Adrenal gland (tissue), 5 donors: Measurements from ENCODE around the gene SHCBP1.

Experiments used
- POLR2A ChIP-seq, 2 donors: fragments of 450-650 bp; IDR thresholded peaks; one replicate each; pipeline ENCODE4 v1.6.1; 2017; ENCODE audit warnings: antibody characterized with exemption in 2 of 2, mild to moderate bottlenecking in 2 of 2, moderate library complexity in 1 of 2
- TF ChIP-seq, protein P1 (sequence below), 6 experiments: fragments of 450-650 bp in 4 of 6; fragments of 200-600 bp in 2 of 6; sonication (generic) in 1 of 6; IDR thresholded peaks; 1 replicate in 5 of 6; 2 replicates in 1 of 6; pipeline versions ENCODE4 v1.5.1 to v1.8.0; 2016 to 2021; ENCODE audit warnings: antibody characterized with exemption in 6 of 6, mild to moderate bottlenecking in 2 of 6, moderate library complexity in 1 of 6
- donor health status: DM: no; HTN: no; CAD: no.

DNA sequence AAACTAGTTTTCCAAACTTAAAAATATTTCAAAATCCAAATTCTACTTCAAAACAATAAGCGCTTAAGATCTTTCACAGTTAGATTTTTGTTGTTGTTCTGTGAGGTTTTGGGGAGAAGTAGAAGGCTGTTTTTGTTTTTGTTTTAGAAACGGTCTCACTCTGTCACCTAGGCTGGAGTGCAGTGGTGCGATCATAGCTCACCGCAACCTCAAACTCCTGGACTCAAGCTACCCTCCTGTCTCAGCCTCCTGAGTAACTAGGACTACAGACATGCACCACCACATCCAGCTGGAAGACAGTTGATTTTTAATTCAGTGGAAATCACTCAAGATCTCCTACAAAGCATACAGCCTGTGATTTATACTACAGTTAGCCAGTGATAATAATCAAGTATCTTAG is 2.7 kb downstream of the SHCBP1 start:
- TF ChIP-seq, protein P1, sequence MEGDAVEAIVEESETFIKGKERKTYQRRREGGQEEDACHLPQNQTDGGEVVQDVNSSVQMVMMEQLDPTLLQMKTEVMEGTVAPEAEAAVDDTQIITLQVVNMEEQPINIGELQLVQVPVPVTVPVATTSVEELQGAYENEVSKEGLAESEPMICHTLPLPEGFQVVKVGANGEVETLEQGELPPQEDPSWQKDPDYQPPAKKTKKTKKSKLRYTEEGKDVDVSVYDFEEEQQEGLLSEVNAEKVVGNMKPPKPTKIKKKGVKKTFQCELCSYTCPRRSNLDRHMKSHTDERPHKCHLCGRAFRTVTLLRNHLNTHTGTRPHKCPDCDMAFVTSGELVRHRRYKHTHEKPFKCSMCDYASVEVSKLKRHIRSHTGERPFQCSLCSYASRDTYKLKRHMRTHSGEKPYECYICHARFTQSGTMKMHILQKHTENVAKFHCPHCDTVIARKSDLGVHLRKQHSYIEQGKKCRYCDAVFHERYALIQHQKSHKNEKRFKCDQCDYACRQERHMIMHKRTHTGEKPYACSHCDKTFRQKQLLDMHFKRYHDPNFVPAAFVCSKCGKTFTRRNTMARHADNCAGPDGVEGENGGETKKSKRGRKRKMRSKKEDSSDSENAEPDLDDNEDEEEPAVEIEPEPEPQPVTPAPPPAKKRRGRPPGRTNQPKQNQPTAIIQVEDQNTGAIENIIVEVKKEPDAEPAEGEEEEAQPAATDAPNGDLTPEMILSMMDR (IDR thresholded peaks at IDR 0.05), result no peak
- no peak for TF ChIP-seq POLR2A (IDR thresholded peaks at IDR 0.05)
